ENCODE data around the gene AQP10.
"Not testable (repeated sequence)": the region's sequence is repeated elsewhere in the genome, so short reads cannot be mapped to it uniquely, and the experiment has no call there.

AQP10 gene

GRCh38 chr1:154320882-154321608 is at the start of gene AQP10:
AQP10 (plus strand) TSS chr1:154321093; CDS start chr1:154321156, 63 bp downstream.
- no peak for DNase-seq (ENCODE audit: low read depth)
- H3K4me3 ChIP-seq (ENCODE audit: control insufficient read depth, low read depth, low read length): no peak within 1 kb of the TSS
- TF ChIP-seq CTCF (IDR thresholded peaks at IDR 0.05; ENCODE audit: control insufficient read depth, insufficient read depth, low read depth, low read length, missing control alignments): no peak

- H3K4me3 ChIP-seq (ENCODE audit: control insufficient read depth, low read depth, low read length): peak within 1 kb of the TSS; percentile 90
- peak; percentile 79 for TF ChIP-seq CTCF (IDR thresholded peaks at IDR 0.05; ENCODE audit: control insufficient read depth, insufficient read depth, low read depth, low read length, missing control alignments)
- DNase-seq (ENCODE audit: low read depth): peak; percentile 89
Measured at GRCh38 chr1:154272217-154272998, 48.5 kb upstream of the AQP10 start, which contains the start of gene HAX1. HAX1 (plus strand) TSS chr1:154272629; CDS start chr1:154272724, 95 bp downstream.

- peak overlapping the region; percentile 90 for H3K4me3 ChIP-seq (ENCODE audit: control insufficient read depth, low read depth, low read length)
- TF ChIP-seq CTCF (IDR thresholded peaks at IDR 0.05; ENCODE audit: control insufficient read depth, insufficient read depth, low read depth, low read length, missing control alignments): no peak
- no peak for DNase-seq (ENCODE audit: low read depth)
Measured at GRCh38 chr1:154272999-154273563, 47.8 kb upstream of the AQP10 start.

- DNase-seq (ENCODE audit: low read depth): no peak
- H3K4me3 ChIP-seq (ENCODE audit: control insufficient read depth, low read depth, low read length): no peak overlapping the region
- no peak for TF ChIP-seq CTCF (IDR thresholded peaks at IDR 0.05; ENCODE audit: control insufficient read depth, insufficient read depth, low read depth, low read length, missing control alignments)
Measured at GRCh38 chr1:154276797-154277196, 44.1 kb upstream of the AQP10 start.

- not testable (repeated sequence) for H3K4me3 ChIP-seq (ENCODE audit: control insufficient read depth, low read depth, low read length); DNase-seq (ENCODE audit: low read depth)
Measured at GRCh38 chr1:154287591-154287990, 33.3 kb upstream of the AQP10 start.

GRCh38 chr1:154288661-154289060 is 32.2 kb upstream of the AQP10 start:
- H3K4me3 ChIP-seq (ENCODE audit: control insufficient read depth, low read depth, low read length): no peak overlapping the region
- no peak for TF ChIP-seq CTCF (IDR thresholded peaks at IDR 0.05; ENCODE audit: control insufficient read depth, insufficient read depth, low read depth, low read length, missing control alignments)
- no peak for DNase-seq (ENCODE audit: low read depth)

GRCh38 chr1:154290921-154291320 is 30.0 kb upstream of the AQP10 start:
- TF ChIP-seq CTCF (IDR thresholded peaks at IDR 0.05; ENCODE audit: control insufficient read depth, insufficient read depth, low read depth, low read length, missing control alignments): no peak
- no peak overlapping the region for H3K4me3 ChIP-seq (ENCODE audit: control insufficient read depth, low read depth, low read length)
- DNase-seq (ENCODE audit: low read depth): no peak
